MCF 10A (cell line): ENCODE data around the gene ZNF512B. TPM values are rescaled to one million over a fixed set of nuclear protein-coding genes. Genes with fewer than 3 reads are reported as not detected.

Source experiments
- BruUV-seq: library from RNA; stranded (reverse); fragments of 400-500 nt; replicated peaks from 2 replicates; lab custom pipeline; 2021; lab: Mats Ljungman, UMichigan
- CTCF ChIA-PET: fragments of 300-600 bp; sonication (Branson Sonifier 250); formaldehyde crosslinking; extraction: SDS; loops from one replicate; lab custom pipeline; 2021; ENCODE audit warnings: antibody characterized with exemption, inconsistent platforms; lab: Yijun Ruan, JAX
- POLR2A ChIA-PET: fragments of 300-600, 350-650 bp; sonication (Branson Sonifier 250); formaldehyde crosslinking; extraction: SDS; loops from one replicate; lab custom pipeline; 2020; ENCODE audit warnings: antibody characterized with exemption, inconsistent platforms; lab: Yijun Ruan, JAX
- DNase-seq: peaks from one replicate; pipeline ENCODE4 v3.0.0-alpha.2; 2018; ENCODE audit not compliant: unreplicated experiment
- H3K27ac Mint-ChIP-seq: one replicate; pipeline ENCODE4 v1.8.0; 2022; ENCODE audit warnings: mild to moderate bottlenecking, low read depth, mixed read lengths; ENCODE audit not compliant: unreplicated experiment
- H3K27me3 Mint-ChIP-seq: one replicate; pipeline ENCODE4 v1.8.0; 2022; ENCODE audit warnings: mixed read lengths; ENCODE audit not compliant: insufficient read depth, unreplicated experiment
- H3K36me3 Mint-ChIP-seq: one replicate; pipeline ENCODE4 v1.8.0; 2022; ENCODE audit warnings: mild to moderate bottlenecking, moderate library complexity, mixed read lengths; ENCODE audit not compliant: insufficient read depth, unreplicated experiment
- H3K4me1 Mint-ChIP-seq: one replicate; pipeline ENCODE4 v1.8.0; 2022; ENCODE audit warnings: mixed read lengths; ENCODE audit not compliant: insufficient read depth, unreplicated experiment
- H3K4me3 Mint-ChIP-seq: one replicate; pipeline ENCODE4 v1.8.0; 2022; ENCODE audit warnings: mild to moderate bottlenecking, moderate library complexity, mixed read lengths; ENCODE audit not compliant: unreplicated experiment
- H3K9me3 Mint-ChIP-seq: one replicate; pipeline ENCODE4 v1.8.0; 2022; ENCODE audit warnings: mixed read lengths; ENCODE audit not compliant: unreplicated experiment
- intact Hi-C: fragments of 100-400 bp; cut with micrococcal nuclease; formaldehyde crosslinking; loops from 2 replicates; pipeline ENCODE4 v1.14.1; 2022
- total RNA-seq: library from RNA; stranded (reverse); gene quantifications from 2 replicates; pipeline ENCODE4 v1.2.3, GENCODE V29; 2022
- TF ChIP-seq, protein P1 (sequence below): fragments of 200-600 bp; IDR thresholded peaks from one replicate; pipeline ENCODE4 v1.8.0; 2022; ENCODE audit warnings: antibody characterized with exemption, mild to moderate bottlenecking; ENCODE audit not compliant: unreplicated experiment

Gene ZNF512B
- total RNA-seq, 1 experiment from 2014 or later: 26.6 TPM

DNA sequence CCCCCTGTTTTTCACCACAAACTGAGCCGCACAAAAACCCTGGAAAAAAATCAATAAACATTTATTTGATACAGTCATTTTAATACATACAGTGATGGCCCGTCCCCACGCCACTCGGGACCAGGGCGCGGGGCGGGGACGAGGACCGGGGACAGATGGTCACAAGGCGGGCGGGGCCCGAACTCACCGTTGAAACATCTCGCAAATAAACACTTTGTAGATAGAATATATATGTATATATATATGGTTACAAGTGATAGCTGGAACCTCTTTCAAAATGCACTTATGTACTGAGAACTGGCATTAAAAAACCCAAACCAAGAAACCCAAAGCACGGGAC is 13.1 kb downstream of the ZNF512B start:
- ChIA-PET POLR2A (interaction anchor here (0.6 to 3.7 kb wide), 32 partner anchors 12 to 436 kb away, joined by 3 to 74 read pairs (median 6); partner anchors contain the start of genes ARFRP1, PPDPF, PRPF6 and PTK6), CTCF (interaction anchor here (0.6 to 2.5 kb wide), 9 partner anchors 14 to 665 kb away, joined by 3 to 12 read pairs (median 4); no protein-coding TSS in a partner anchor)
- intact Hi-C loops: loop anchor here (5.0 kb wide), 2 partner anchors 249 to 419 kb away; partner anchors contain the start of genes ARFRP1, PTK6 and ZGPAT
- H3K36me3 Mint-ChIP-seq: peaks cover 13% of the 10 kb centered on the region
- DNase-seq: no peak
- no peaks in the 10 kb centered on the region for H3K27me3 Mint-ChIP-seq
- H3K4me3 Mint-ChIP-seq: peak overlapping the region; percentile 74
- no peak overlapping the region for H3K27ac Mint-ChIP-seq
- TF ChIP-seq, protein P1, sequence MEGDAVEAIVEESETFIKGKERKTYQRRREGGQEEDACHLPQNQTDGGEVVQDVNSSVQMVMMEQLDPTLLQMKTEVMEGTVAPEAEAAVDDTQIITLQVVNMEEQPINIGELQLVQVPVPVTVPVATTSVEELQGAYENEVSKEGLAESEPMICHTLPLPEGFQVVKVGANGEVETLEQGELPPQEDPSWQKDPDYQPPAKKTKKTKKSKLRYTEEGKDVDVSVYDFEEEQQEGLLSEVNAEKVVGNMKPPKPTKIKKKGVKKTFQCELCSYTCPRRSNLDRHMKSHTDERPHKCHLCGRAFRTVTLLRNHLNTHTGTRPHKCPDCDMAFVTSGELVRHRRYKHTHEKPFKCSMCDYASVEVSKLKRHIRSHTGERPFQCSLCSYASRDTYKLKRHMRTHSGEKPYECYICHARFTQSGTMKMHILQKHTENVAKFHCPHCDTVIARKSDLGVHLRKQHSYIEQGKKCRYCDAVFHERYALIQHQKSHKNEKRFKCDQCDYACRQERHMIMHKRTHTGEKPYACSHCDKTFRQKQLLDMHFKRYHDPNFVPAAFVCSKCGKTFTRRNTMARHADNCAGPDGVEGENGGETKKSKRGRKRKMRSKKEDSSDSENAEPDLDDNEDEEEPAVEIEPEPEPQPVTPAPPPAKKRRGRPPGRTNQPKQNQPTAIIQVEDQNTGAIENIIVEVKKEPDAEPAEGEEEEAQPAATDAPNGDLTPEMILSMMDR: no peak
- BruUV-seq: no TSS peak
- H3K9me3 Mint-ChIP-seq: no peaks in the 10 kb centered on the region
- peaks cover 21% of the 10 kb centered on the region for H3K4me1 Mint-ChIP-seq

DNA sequence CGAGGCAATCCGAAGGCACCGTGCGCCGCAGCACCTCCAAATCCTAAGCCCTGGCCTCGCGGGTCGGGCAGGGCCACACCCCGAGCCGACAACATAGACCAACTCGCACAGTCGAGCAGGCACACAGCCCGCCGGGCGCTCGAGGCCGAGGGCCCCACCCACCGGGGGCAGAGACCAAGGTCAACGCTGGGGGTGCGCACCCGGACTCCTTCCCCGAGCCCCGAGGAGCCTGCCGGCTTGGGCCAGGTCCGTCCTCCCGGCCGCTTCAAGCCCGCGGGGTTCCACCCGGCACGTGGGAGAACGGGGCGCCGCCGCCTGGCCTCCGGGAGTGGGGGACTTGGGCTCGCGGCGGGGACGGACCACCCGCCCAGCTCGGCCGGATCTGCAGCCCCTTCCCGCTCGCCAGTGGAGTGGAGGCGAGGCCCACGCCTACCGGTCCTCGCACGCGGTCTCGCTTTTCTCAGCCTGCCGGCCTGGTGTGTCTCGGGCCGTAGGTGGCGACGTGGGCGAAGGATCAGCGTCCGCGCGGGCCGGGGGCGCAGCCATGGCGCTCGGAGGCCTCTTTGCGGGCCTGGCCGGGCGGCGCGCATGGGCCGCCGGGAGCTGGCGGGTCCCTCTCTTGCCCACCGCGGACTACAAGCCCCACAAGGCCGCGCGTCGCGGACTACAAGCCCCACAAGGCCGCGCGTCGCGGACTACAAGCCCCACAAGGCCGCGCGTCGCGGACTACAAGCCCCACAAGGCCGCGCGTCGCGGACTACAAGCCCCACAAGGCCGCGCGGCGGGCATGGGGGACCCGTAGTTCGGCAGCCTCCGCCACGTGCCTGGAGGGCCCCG is 13.7 kb downstream of the ZNF512B start, which contains the start of gene UCKL1:
Gene UCKL1 (minus strand): TSS at position 590 of the 837 bp plus-strand sequence. CDS start 44 bp downstream, at position 546.
- no peaks in the 10 kb centered on the region for H3K9me3 Mint-ChIP-seq
- H3K4me1 Mint-ChIP-seq: peaks cover 21% of the 10 kb centered on the region
- H3K4me3 Mint-ChIP-seq: peak within 1 kb of the TSS; percentile 74
- BruUV-seq: no TSS peak
- no peaks in the 10 kb centered on the region for H3K27me3 Mint-ChIP-seq
- peaks cover 13% of the 10 kb centered on the region for H3K36me3 Mint-ChIP-seq
- intact Hi-C loops: loop anchor here (5.0 kb wide), 2 partner anchors 249 to 419 kb away; partner anchors contain the start of genes ARFRP1, PTK6 and ZGPAT
- TF ChIP-seq, protein P1: no peak
- DNase-seq: peak; percentile 81
- POLR2A ChIA-PET: interaction anchor here (0.6 to 3.7 kb wide), 38 partner anchors 11 to 435 kb away, joined by 3 to 74 read pairs (median 6); partner anchors contain the start of genes ARFRP1, PPDPF, PRPF6 and PTK6
- no peak within 1 kb of the TSS for H3K27ac Mint-ChIP-seq
- CTCF ChIA-PET: interaction anchor here (0.7 to 2.5 kb wide), 10 partner anchors 14 to 665 kb away, joined by 3 to 12 read pairs (median 4); partner anchors contain the start of gene PTK6

DNA sequence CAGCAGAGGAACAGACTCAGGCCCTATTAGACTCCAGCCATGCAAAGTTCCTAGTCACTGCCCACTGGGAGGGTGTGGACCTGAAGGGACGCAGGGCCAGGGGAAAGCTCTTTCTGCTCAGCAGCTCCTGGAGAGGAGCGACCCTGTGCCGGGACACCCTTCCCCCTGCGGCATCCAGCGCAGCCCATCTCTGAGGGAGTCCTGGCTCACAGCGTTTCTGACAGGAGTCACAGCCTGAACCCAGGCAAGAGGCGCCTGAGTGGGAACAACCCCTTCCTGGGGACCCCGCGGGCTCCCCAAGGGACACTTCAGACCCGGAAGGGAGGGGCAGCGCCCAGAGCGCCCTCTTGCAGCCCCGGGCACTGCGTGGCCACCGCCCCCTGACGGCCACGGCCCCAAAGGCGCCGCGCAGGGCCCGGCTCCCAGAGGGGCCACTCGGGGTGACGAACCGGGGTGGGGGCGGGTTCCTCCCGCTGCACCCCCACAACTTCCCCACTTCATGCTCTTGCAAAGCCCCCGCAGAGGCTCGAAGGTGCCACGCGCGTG is 14.4 kb downstream of the ZNF512B start:
- DNase-seq: peak; percentile 29
- no peaks in the 10 kb centered on the region for H3K27me3 Mint-ChIP-seq
- intact Hi-C loops: loop anchor here (5.0 kb wide), 2 partner anchors 248 to 418 kb away; partner anchors contain the start of genes ARFRP1, PTK6 and ZGPAT
- TF ChIP-seq, protein P1: no peak
- POLR2A ChIA-PET: interaction anchor here (0.9 to 3.7 kb wide), 19 partner anchors 10 to 435 kb away, joined by 3 to 74 read pairs (median 6); partner anchors contain the start of genes ARFRP1, PPDPF, PRPF6 and PTK6
- CTCF ChIA-PET: interaction anchor here (0.5 to 2.5 kb wide), 12 partner anchors 18 to 418 kb away, joined by 3 to 12 read pairs (median 3); partner anchors contain the start of genes ARFRP1, PRPF6, PTK6 and ZGPAT
- no peak overlapping the region for H3K27ac Mint-ChIP-seq
- peaks cover 13% of the 10 kb centered on the region for H3K36me3 Mint-ChIP-seq
- no TSS peak for BruUV-seq
- H3K4me3 Mint-ChIP-seq: peak overlapping the region; percentile 74
- peaks cover 21% of the 10 kb centered on the region for H3K4me1 Mint-ChIP-seq
- no peaks in the 10 kb centered on the region for H3K9me3 Mint-ChIP-seq
